D721Med (cell line): ENCODE data around the gene ZNF284.
A peak's percentile ranks its signal among the peaks of the same experiment; 100 is the strongest.

Experiments
- DNase-seq: peaks from one replicate; pipeline ENCODE4 v3.0.0; 2011; ENCODE audit warnings: low spot score; ENCODE audit not compliant: insufficient read length
- FAIRE-seq: peaks from 2 replicates; lab custom pipeline; 2011; peaks lifted over from hg19 to GRCh38; lab: Jason Lieb, UNC
- CTCF ChIP-seq: IDR thresholded peaks from 2 replicates; pipeline ENCODE4 v1.5.1; 2012; ENCODE audit warnings: mild to moderate bottlenecking, control low read depth; ENCODE audit not compliant: insufficient read depth; ENCODE audit errors: missing control alignments

The ZNF284 gene

GRCh38 chr19:44071824-44072542, at the start of gene ZNF284:
ZNF284 (plus strand) TSS chr19:44072159; CDS start chr19:44076390, 4,231 bp downstream.
- peak; percentile 77 for DNase-seq
- no peak for FAIRE-seq
- TF ChIP-seq CTCF = no peak

GRCh38 chr19:44024900-44025216, 47.1 kb upstream of the ZNF284 start:
- DNase-seq (no peak), FAIRE-seq (no peak)
- no peak for TF ChIP-seq CTCF

DNA sequence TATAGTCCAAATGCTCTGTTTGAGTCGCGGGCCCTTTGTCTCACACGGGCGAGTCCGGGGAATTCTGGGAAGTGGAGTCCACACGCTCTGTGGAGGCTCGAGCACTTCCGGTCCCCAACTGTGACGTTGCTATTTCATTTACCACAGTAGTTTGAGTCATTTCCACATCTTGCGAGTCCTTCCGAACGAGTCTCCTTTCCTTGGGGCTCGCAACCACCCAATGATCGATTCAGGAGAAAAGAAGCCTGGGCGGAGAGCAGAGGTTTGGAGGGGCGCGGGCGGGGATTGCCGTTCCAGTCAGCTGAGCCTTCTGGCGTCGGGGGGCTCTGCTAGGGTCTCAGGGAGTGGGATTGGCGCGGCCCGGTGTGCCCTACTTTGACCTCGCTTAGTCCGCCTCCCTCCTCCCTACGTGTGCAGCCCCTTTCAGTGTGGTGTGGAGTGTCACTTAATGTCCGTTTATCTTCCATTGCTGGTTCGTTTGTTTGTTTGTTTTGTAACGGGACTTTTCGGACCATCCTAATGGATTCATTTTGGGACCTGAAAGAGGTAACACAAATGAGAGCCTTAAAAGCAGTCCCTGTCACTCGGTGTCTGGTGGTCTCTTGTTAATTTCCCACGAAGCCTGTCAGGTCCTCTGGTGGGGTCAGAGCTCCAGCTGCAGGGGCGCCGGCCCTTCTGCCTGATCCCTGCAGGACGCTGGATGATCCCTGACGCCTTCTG, 46.6 kb upstream of the ZNF284 start, which contains the start of gene ZNF222:
ZNF222 (plus strand) TSS at position 163 of the 720 bp plus-strand sequence; CDS start at position 221, 58 bp downstream.
- FAIRE-seq (no peak), DNase-seq (peak; percentile 28)
- no peak for TF ChIP-seq CTCF

- FAIRE-seq (no peak), DNase-seq (no peak)
- TF ChIP-seq CTCF = no peak
These were observed 45.3 kb upstream of the ZNF284 start for GRCh38 chr19:44026622-44027021.

- TF ChIP-seq CTCF = no peak
- FAIRE-seq (no peak), DNase-seq (no peak)
These were observed 39.9 kb upstream of the ZNF284 start for GRCh38 chr19:44032001-44032610.

- FAIRE-seq (no peak), DNase-seq (no peak)
- no peak for TF ChIP-seq CTCF
These were observed 29.8 kb upstream of the ZNF284 start for GRCh38 chr19:44042147-44042546.
